Stimulated activated CD8-positive, alpha-beta memory T cell treated with anti-CD3 and anti-CD28 coated beads, Interleukin-12 subunit alpha, Interleukin-12 subunit beta, amount 100 ng/mL, for 24 hours (primary cell): ENCODE results near the gene TMEM11.

Experiments
- DNase-seq: peaks from one replicate; pipeline ENCODE4 v3.0.0-alpha.2; 2020; ENCODE audit errors: extremely low read depth

The TMEM11 gene, protein sequence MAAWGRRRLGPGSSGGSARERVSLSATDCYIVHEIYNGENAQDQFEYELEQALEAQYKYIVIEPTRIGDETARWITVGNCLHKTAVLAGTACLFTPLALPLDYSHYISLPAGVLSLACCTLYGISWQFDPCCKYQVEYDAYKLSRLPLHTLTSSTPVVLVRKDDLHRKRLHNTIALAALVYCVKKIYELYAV

DNA sequence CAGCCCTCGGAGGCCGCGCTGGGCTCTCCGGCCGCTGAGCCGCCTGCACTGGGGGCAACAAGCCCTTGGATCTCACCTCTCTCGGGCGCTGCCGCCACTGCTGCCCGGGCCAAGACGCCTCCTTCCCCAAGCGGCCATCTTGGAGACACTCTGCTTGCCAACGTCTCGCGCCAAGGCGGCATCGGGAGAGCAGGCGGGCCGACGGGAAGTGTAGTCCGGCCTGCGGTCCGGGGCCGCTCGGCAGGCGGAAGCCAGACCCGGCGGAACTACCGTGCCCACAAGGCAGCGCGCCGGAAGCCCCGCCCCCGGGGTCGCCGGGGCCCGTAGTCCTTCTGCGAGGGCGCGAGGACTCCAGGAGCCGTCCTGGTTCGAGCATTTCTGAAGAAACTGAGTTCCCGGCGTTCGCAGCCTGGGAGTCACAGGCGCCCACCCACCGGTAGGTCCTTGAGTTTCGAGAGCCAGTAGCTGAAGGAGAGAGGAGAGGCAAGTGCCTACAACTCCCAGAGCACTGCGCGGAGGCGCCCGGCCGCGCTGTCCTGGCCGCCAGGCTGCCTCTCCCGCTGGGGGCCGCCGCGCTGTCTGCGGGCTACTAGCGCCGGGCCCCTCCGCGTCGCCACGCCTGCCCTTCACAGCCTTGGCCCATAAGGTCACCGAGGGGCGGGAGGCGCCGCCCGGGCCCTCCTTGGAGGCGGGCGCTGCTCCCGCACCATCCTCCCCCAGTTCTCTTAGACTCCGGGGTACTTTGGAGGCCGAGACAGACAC lies at the start of gene TMEM11:
Gene TMEM11, minus strand, starts transcription at position 147 of the 762 bp plus-strand sequence. Its CDS starts 9 bp downstream, at position 138.
- DNase-seq = peak; percentile 89

- no peak for DNase-seq
These were observed 49.4 kb upstream of the TMEM11 start for GRCh38 chr17:21263376-21263775.

DNA sequence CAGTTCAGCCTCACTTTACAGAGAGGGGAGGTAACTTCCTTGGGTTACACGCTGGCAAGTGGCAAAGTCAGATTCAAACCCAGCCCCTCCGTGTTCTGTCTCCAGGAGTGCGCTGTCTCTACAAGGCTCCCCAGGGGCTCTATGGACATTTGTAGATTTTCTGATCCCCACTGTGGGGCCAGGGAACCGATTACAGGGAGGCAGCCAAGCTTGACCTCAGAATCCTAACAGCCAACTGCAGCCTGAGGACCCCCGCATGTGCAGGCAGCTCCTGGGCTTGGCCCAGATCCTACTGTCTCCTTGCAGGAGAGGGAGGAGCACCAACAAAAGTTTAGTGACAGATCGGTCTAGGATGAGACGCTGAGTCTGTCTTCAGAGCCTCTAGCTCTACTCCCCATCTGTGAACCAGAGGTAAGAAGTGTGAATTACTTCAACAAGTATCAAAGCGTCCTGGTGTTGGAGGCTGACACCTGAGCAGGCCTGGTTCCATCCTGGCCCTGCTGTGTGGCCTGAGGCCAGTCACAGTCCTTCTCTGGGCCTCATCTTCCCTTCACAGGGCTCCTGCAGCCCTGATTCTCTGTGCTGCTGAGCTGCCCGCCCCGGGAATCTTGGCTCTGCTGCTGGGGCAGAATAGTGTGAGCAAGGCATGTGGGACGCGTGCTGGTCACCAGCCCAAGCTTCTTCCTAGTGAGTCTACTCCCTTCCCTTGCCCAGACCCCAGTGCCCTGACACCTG lies 48.5 kb upstream of the TMEM11 start:
- DNase-seq = no peak

DNA sequence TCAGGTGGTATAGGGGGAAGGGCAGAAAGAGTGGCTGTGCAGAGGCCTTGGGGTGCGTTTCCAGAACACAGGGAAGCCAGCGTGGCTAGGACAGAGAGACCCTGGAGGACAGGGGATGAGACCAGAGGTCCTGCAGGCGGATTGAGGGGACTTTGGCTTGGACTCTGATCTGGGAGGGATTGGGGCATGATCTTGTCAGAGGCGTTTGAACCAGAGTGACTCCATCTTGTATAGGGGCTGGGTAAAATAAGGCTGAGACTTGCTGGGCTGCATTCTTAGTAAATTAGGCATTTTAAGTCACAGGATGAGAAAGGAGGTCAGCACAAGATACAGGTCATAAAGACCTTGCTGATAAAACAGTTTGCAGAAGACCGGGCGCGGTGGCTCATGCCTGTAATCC lies 44.6 kb upstream of the TMEM11 start:
- DNase-seq = no peak

GRCh38 chr17:21253646-21254441 lies 39.9 kb upstream of the TMEM11 start:
- DNase-seq = no peak

GRCh38 chr17:21252796-21253645 lies 39.1 kb upstream of the TMEM11 start, which contains the start of gene NATD1:
Gene NATD1 (minus strand): TSS chr17:21253410. CDS start chr17:21253264, 146 bp downstream.
- peak; percentile 52 for DNase-seq

DNA sequence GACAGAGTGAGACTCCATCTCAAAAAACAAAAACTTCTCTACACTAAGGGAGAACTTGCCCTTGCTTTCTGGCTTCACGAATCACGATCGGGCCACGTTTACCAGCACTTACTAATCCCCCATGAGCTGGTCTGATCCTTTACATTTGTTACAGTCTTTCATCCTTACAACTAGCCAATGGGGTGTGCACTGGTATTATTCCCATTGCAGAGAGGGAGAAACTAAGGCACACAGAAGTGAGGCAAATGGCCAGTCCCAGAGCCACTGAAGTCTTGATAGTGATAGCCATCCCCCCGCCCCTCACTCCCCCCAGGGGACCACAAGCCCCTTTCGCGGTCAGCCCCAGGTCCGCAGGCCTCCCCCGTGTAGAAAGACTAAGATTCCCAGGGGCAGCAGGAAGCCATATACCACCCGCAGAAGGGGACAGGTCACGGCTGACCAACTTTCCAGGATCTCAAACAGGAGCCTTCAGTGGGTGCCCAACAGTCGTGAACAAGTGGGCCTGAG lies 38.4 kb upstream of the TMEM11 start:
- DNase-seq = no peak

DNA sequence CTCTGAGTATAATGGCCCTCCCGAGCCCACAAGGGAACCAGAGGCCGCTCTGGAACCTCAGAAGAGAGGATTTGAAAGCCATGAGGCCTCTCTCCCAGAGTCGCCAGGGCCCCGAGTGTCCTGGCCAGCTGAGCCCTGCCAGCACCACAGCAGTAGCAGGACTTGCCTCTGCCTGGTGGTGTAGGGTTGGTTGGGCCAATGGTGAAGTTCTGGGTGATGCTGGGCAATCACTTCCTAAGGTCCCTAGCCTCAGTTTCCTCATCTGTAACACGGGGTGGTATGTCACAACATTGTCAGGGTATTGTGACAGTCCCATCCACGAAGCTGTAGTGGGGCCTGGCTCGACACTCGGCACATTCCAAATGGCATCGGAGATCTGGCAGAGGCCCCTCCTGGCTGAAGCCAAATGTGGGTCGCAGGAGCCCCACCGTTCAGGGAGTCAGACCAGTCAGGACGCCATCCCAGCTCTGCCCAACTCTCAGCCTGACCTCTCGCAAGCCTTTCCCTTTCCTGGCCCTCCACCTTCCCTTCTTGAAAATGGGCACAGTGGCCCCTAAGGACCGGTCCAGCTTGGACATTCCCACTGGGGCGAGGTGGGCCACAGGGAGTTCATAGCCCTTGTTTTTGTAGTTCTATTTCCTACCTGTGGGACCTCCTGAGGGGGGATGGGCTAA lies 37.5 kb upstream of the TMEM11 start:
- no peak for DNase-seq

DNA sequence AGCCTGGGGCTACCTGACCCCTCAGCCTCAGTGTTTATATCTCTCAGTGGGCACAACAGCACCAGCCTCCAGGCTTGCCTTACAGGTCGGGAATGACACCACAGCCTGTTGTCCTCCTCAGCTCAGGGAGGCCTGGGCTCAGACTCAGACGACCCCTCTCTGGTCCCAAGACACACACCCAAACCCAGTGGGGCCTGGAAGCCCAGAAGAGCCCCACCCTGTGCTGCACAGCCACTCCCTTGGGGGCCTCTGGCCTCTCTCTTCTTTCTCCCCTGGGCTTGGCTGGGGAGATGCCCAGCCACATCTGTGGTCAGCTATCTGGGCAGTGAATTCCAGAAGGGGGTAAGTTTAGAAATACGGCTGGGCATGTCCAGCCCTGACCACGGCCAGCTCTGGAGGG lies 36.9 kb upstream of the TMEM11 start:
- DNase-seq = no peak

- no peak for DNase-seq
These were observed 36.2 kb upstream of the TMEM11 start for GRCh38 chr17:21249920-21250703.

DNA sequence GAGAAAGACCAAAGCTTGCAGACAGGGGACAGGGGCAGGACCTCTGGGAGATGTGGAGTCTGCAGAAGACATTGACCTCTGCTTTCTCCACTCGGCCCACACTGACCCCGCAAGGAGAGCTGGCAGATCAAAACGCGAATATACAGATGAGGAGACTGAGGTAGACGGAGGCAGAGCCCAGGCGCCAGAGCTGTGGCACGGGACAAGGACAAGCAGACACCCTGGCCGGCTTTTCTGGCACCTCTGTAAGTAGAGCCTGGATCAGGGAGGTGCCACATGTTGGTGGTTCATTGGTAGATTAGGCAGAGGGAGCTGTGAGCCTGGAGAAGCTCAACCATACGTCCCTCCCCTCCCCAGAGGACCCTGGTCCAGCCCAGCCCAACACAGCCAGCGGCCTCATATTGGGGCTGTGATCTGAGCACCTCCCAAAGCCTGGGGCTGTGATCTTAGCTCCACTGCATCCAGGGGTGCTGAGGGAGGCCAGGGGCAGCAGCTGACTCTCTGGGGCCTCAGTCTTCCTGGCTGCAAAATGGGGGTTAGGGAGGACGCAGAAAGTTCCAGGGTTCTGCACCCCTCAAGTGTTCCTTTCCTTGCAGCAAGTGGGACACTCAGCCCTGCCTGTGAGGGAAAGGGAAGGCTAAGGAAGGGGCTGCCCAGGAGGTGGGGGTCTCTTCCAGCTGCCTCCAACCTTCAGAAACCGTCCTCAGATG lies 35.3 kb upstream of the TMEM11 start:
- no peak for DNase-seq

GRCh38 chr17:21248500-21248899 lies 34.5 kb upstream of the TMEM11 start:
- no peak for DNase-seq

DNA sequence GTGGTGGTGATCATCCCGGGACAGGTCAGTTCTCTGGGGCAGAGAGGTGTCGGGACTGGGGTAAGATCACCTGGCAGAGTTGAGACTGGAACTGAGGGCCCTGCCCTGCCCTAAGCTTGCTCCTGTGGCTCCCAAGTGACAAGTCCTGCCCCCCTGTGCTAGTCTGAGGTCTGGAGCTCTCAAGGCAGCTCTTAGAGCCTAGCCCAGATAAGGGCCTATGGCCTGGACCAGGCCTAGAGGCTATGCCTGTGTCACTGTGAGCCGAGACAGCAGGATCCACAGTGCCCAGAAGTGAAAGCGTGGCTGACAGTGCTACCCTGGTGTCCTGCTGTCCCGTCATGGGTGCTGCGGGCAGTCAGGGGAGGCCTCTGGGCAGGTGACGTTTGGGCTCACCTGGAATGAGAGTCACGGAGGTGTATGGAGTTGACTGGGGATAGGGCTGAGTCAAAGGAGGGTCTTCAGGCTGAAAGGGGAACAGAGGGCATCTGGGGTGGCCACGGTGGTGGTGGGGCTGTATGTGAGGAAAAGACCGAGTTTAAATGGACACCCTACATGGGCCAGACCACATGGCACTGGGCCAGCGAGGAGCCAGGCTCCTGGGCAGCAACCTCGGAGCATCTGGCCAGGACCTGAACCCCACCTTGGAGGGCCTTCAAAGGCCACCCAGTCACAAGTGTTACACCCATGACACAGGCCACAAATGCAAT lies 33.7 kb upstream of the TMEM11 start:
- DNase-seq = no peak

- no peak for DNase-seq
These were observed 32.7 kb upstream of the TMEM11 start for GRCh38 chr17:21246698-21247097.

- DNase-seq = no peak
These were observed 31.7 kb upstream of the TMEM11 start for GRCh38 chr17:21245639-21246084.

DNA sequence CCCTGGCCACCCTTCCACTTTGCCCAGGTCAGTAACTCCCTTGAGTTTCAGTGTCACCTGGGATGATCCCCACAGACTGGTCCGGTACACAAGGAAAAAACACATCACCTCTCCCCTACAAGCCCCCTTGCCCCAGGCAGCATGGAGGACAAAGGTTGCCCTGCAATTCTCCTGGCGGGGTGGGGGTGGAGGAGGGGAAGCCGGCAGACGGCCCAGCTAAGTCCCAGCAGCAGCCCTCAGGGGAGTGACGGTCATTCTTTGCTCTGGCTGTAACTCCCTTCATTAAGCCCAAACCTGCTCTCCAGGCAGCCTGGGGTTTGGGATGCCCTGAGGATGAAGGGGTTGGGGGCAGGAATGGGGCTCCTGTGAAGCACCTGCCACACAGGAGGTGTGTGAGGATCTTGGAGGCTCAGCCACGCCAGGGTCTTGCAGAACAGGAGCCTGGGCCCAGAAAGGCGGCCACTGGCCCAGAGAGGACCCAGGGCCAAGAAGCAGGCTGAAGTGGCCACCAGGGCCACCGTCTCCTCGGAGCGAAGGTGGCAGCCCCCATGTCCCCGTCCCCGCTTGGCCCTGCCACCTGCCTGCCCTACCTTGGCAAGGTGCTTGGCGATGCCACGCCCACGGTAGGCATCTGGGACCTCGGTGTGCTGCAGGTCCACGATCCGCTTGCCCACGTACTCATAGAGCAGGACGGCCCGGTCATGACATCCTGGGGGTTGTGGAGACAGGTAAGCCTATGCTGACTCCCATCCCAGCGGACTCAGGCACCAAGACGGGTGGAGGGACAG lies 29.7 kb upstream of the TMEM11 start:
- no peak for DNase-seq
